Left lung (tissue), 10 donors: ENCODE data around the gene SERTAD3. TPM values are rescaled to one million over a fixed set of nuclear protein-coding genes. Genes with fewer than 3 reads are reported as not detected.

Experiments
- ATAC-seq: fragments of 200-7000 bp; cut with Tn5 transposase; one replicate; pipeline ENCODE4 v1.9.1; 2020; ENCODE audit warnings: moderate library complexity
- DNase-seq, 4 donors: peaks; one replicate each; pipeline ENCODE4 v3.0.0-alpha.2; 2013 to 2020
- H3K27ac ChIP-seq, 2 donors: fragments of 200-600 bp; sonication (generic) in 1 of 2; one replicate each; pipeline versions ENCODE4 v1.5.0 to v1.8.0; 2020 to 2021
- H3K27me3 ChIP-seq, 2 donors: fragments of 200-600 bp; sonication (generic) in 1 of 2; one replicate each; pipeline versions ENCODE4 v1.5.0 to v1.8.0; 2020 to 2021
- H3K36me3 ChIP-seq, 2 donors: fragments of 200-600 bp; sonication (generic) in 1 of 2; one replicate each; pipeline versions ENCODE4 v1.5.0 to v1.8.0; 2020 to 2021
- H3K4me1 ChIP-seq, 2 donors: fragments of 200-600 bp; one replicate each; pipeline ENCODE4 v1.8.0; 2021
- H3K4me3 ChIP-seq, 2 donors: fragments of 200-600 bp; sonication (generic) in 1 of 2; one replicate each; pipeline versions ENCODE4 v1.5.0 to v1.8.0; 2020 to 2021; ENCODE audit warnings: mild to moderate bottlenecking in 1 of 2
- H3K9me3 ChIP-seq, 2 donors: fragments of 200-600 bp; sonication (generic) in 1 of 2; one replicate each; pipeline versions ENCODE4 v1.5.0 to v1.8.0; 2020 to 2021
- CTCF ChIP-seq, 2 donors: fragments of 200-600 bp; sonication (generic) in 1 of 2; IDR thresholded peaks; one replicate each; pipeline versions ENCODE4 v1.5.0 to v1.8.0; 2021; ENCODE audit warnings: antibody characterized with exemption in 2 of 2
- intact Hi-C, 2 donors: fragments of 100-400 bp; cut with DNase I; formaldehyde crosslinking; loops; one replicate each; pipeline versions ENCODE4 v1.11.2 to v1.14.2; 2022
- polyA plus RNA-seq, 6 donors: library from polyadenylated mRNA; unstranded; fragments of 120-200 nt; gene quantifications; one replicate each; pipeline ENCODE4 v1.2.1, GENCODE V29; 2013; ENCODE audit not compliant: insufficient read length in 6 of 6
- total RNA-seq, 2 donors: library from RNA; stranded (reverse); fragmentation: NEBNext Ultra II Directional; extraction: Animal tissue kit (Norgen Biotek cat#: 25700); gene quantifications; one replicate each; pipeline ENCODE4 v1.2.1, GENCODE V29; 2021
- donor health status: DM: no; HTN: yes; CAD: no.
- donor health status: DM: no; HTN: no; CAD: no.

The SERTAD3 gene
- total and polyA plus RNA-seq, 8 donors: 22.1 to 37.4 (median 34.1) TPM

GRCh38 chr19:40450664-40451063, 6.5 kb upstream of the SERTAD3 start:
- no peak for TF ChIP-seq CTCF (IDR thresholded peaks at IDR 0.05)
- Histone ChIP-seq H3K4me3 (no peak overlapping the region), H3K27ac (no peak overlapping the region), H3K27me3 (no peaks in the 10 kb centered on the region), H3K9me3 (no peaks in the 10 kb centered on the region), H3K4me1 (no peaks in the 10 kb centered on the region), H3K36me3 (peaks cover 0 to 74% of the 10 kb centered on the region in 2 donors)
- no peak for DNase-seq
- ATAC-seq: no peak
- intact Hi-C loops: no loop called here

GRCh38 chr19:40449506-40449905, 5.4 kb upstream of the SERTAD3 start:
- intact Hi-C loops: no loop called here
- no peak for ATAC-seq
- H3K4me1 ChIP-seq: peaks cover 0 to 6% of the 10 kb centered on the region in 2 donors
- peaks cover 0 to 63% of the 10 kb centered on the region in 2 donors for H3K36me3 ChIP-seq
- H3K27me3 ChIP-seq: no peaks in the 10 kb centered on the region
- H3K4me3 ChIP-seq: no peak overlapping the region
- H3K27ac ChIP-seq: no peak overlapping the region
- no peak for TF ChIP-seq CTCF (IDR thresholded peaks at IDR 0.05)
- H3K9me3 ChIP-seq: no peaks in the 10 kb centered on the region
- no peak for DNase-seq

- H3K9me3 ChIP-seq: no peaks in the 10 kb centered on the region
- ATAC-seq: no peak
- no peaks in the 10 kb centered on the region for H3K27me3 ChIP-seq
- DNase-seq: no peak
- no peak overlapping the region for H3K4me3 ChIP-seq
- peaks cover 0 to 51% of the 10 kb centered on the region in 2 donors for H3K36me3 ChIP-seq
- no peak overlapping the region for H3K27ac ChIP-seq
- H3K4me1 ChIP-seq: peaks cover 7 to 21% of the 10 kb centered on the region in 2 donors
- intact Hi-C loops: no loop called here
- no peak for TF ChIP-seq CTCF (IDR thresholded peaks at IDR 0.05)
Measured at GRCh38 chr19:40446263-40446784, 2.2 kb upstream of the SERTAD3 start.

- Histone ChIP-seq H3K4me3 (no peak overlapping the region), H3K36me3 (peaks cover 0 to 51% of the 10 kb centered on the region in 2 donors), H3K27ac (no peak overlapping the region), H3K4me1 (peaks cover 7 to 26% of the 10 kb centered on the region in 2 donors), H3K9me3 (no peaks in the 10 kb centered on the region), H3K27me3 (no peaks in the 10 kb centered on the region)
- intact Hi-C loops: no loop called here
- DNase-seq (no peak), ATAC-seq (no peak)
- TF ChIP-seq CTCF (IDR thresholded peaks at IDR 0.05): no peak
Measured at GRCh38 chr19:40445780-40446262, 1.7 kb upstream of the SERTAD3 start.

- Histone ChIP-seq H3K27ac (peak overlapping the region; percentile 91 to 95), H3K4me1 (peaks cover 7 to 27% of the 10 kb centered on the region in 2 donors), H3K27me3 (no peaks in the 10 kb centered on the region), H3K9me3 (no peaks in the 10 kb centered on the region), H3K36me3 (peaks cover 0 to 54% of the 10 kb centered on the region in 2 donors), H3K4me3 (peak overlapping the region; percentile 76 to 78)
- intact Hi-C loops: no loop called here
- no peak for DNase-seq
- ATAC-seq: no peak
- TF ChIP-seq CTCF (IDR thresholded peaks at IDR 0.05): no peak
Measured at GRCh38 chr19:40444825-40445312, 734 bp upstream of the SERTAD3 start.
